Ishikawa (cell line): ENCODE data around the gene FA2H.

Source experiments
- CREB1 ChIP-seq: IDR thresholded peaks from 2 replicates; pipeline ENCODE4 v1.6.1; 2012; ENCODE audit warnings: low read depth
- EP300 ChIP-seq: IDR thresholded peaks from 2 replicates; pipeline ENCODE4 v1.6.1; 2012; ENCODE audit warnings: borderline replicate concordance
- RAD21 ChIP-seq: IDR thresholded peaks from 2 replicates; pipeline ENCODE4 v1.6.1; 2012; ENCODE audit warnings: low read depth
- TAF1 ChIP-seq: IDR thresholded peaks from 2 replicates; pipeline ENCODE4 v1.6.1; 2012; ENCODE audit warnings: low read depth, mild to moderate bottlenecking
- TEAD4 ChIP-seq: IDR thresholded peaks from 2 replicates; pipeline ENCODE4 v1.6.1; 2012
- ZBTB7A ChIP-seq: IDR thresholded peaks from 2 replicates; pipeline ENCODE4 v1.6.1; 2012; ENCODE audit warnings: low read depth
- TF ChIP-seq, protein P1 (sequence below): IDR thresholded peaks from 2 replicates; pipeline ENCODE4 v1.6.1; 2012

DNA sequence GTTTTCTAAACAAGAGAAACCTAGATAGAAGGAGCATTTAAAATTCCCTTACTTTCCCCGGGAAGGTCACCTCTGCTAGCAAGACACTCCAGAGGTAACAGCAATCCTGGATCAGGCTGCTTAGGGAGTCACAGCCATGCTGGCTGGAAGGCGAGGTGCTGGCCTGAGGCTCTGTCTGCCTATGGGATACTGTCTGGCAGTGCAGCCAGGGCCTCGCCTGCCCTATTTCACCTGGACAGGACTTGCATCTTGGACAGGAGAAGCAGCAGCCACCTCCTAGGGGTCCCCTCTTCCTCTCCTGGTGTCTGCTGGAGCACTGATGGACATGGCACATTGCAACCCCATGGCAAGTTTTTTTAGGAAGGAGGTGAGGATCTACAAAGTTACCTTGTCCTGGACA lies 15.1 kb downstream of the FA2H start:
- TF ChIP-seq RAD21 (no peak), CREB1 (no peak), EP300 (no peak), ZBTB7A (no peak), TAF1 (no peak), TEAD4 (no peak)
- TF ChIP-seq, protein P1, sequence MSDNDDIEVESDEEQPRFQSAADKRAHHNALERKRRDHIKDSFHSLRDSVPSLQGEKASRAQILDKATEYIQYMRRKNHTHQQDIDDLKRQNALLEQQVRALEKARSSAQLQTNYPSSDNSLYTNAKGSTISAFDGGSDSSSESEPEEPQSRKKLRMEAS, result no peak
